SK-N-SH (cell line): Measurements from ENCODE around the gene UBB. TPM values are rescaled to one million over a fixed set of nuclear protein-coding genes. Genes with fewer than 3 reads are reported as not detected.
A peak's percentile ranks its signal among the peaks of the same experiment; 100 is the strongest.
"Not testable (repeated sequence)": the region's sequence is repeated elsewhere in the genome, so short reads cannot be mapped to it uniquely, and the experiment has no call there.

Experiments used
- CTCF ChIA-PET: fragments of 300-600, 350-600 bp; formaldehyde crosslinking; extraction: SDS; loops from one replicate; lab custom pipeline; 2021; lab: Yijun Ruan, JAX
- POLR2A ChIA-PET: fragments of 350-600 bp; sonication (Branson Sonifier 250); formaldehyde crosslinking; extraction: SDS; loops from one replicate; lab custom pipeline; 2020; ENCODE audit warnings: antibody characterized with exemption, inconsistent platforms; lab: Yijun Ruan, JAX
- DNase-seq: peaks from one replicate; pipeline ENCODE4 v3.0.0; 2012
- H2AFZ ChIP-seq: fragments of 200-600 bp; sonication (generic); 2 replicates; pipeline ENCODE4 v1.8.1; 2016; ENCODE audit warnings: antibody characterized with exemption, mild to moderate bottlenecking, low read depth
- H3F3A ChIP-seq: fragments of 200-600 bp; sonication (generic); replicated peaks from 2 replicates; pipeline ENCODE3; 2016; ENCODE audit warnings: antibody characterized with exemption, mild to moderate bottlenecking; ENCODE audit not compliant: insufficient read depth
- H3K27ac ChIP-seq, 2 experiments: fragments of 200-500 bp in 1 of 2; fragments of 200-600 bp in 1 of 2; sonication (Bioruptor generic) in 1 of 2; sonication (generic), shearing (Covaris generic) in 1 of 2; 2 replicates each; pipeline versions ENCODE4 v1.5.1 to v1.6.1; 2014 to 2016; ENCODE audit warnings: low read depth in 2 of 2, inconsistent platforms in 1 of 2, low read length in 1 of 2, mild to moderate bottlenecking in 1 of 2, mixed read lengths in 1 of 2
- H3K27me3 ChIP-seq: fragments of 200-600 bp; sonication (generic), shearing (Covaris generic); 2 replicates; pipeline ENCODE4 v1.6.1; 2016; ENCODE audit warnings: mixed run types; ENCODE audit not compliant: insufficient read depth
- H3K36me3 ChIP-seq, 2 experiments: fragments of 200-500 bp in 1 of 2; fragments of 200-600 bp in 1 of 2; sonication (Bioruptor generic) in 1 of 2; sonication (generic) in 1 of 2; replicated peaks in 1 of 2; 2 replicates each; pipeline versions ENCODE3 to v1.5.1; 2014 to 2016; ENCODE audit warnings: low read length in 1 of 2, mild to moderate bottlenecking in 1 of 2; ENCODE audit not compliant: insufficient read depth in 2 of 2, control insufficient read depth in 1 of 2
- H3K4me1 ChIP-seq, 2 experiments: fragments of 200-500 bp in 1 of 2; fragments of 200-600 bp in 1 of 2; sonication (Bioruptor generic) in 1 of 2; sonication (generic), shearing (Covaris generic) in 1 of 2; 2 replicates each; pipeline versions ENCODE4 v1.5.1 to v1.6.1; 2014 to 2016; ENCODE audit warnings: low read depth in 1 of 2, low read length in 1 of 2, mixed run types in 1 of 2; ENCODE audit not compliant: insufficient read depth in 2 of 2, control insufficient read depth in 1 of 2
- H3K4me2 ChIP-seq: fragments of 200-600 bp; sonication (generic), shearing (Covaris generic); 2 replicates; pipeline ENCODE4 v1.6.1; 2017; ENCODE audit warnings: mixed run types
- H3K4me3 ChIP-seq, 2 experiments: fragments of 200-500 bp in 1 of 2; fragments of 200-600 bp in 1 of 2; sonication (Bioruptor generic) in 1 of 2; sonication (generic), shearing (Covaris generic) in 1 of 2; 2 replicates each; pipeline versions ENCODE4 v1.5.1 to v1.8.1; 2014 to 2016; ENCODE audit warnings: low read depth in 2 of 2, inconsistent platforms in 1 of 2, low read length in 1 of 2, mild to moderate bottlenecking in 1 of 2, mixed read lengths in 1 of 2, moderate library complexity in 1 of 2
- H3K79me2 ChIP-seq: fragments of 200-600 bp; sonication (generic); 2 replicates; pipeline ENCODE4 v1.8.1; 2017; ENCODE audit warnings: mild to moderate bottlenecking; ENCODE audit not compliant: insufficient read depth
- H3K9ac ChIP-seq: fragments of 200-600 bp; sonication (generic); 2 replicates; pipeline ENCODE4 v1.6.1; 2017; ENCODE audit warnings: mixed run types
- H3K9me2 ChIP-seq: fragments of 200-600 bp; sonication (generic); 2 replicates; pipeline ENCODE4 v1.6.1; 2017; ENCODE audit warnings: mixed run types
- H3K9me3 ChIP-seq: fragments of 200-600 bp; sonication (generic); 2 replicates; pipeline ENCODE4 v1.6.1; 2017; ENCODE audit warnings: mixed run types, mild to moderate bottlenecking, moderate library complexity
- H4K20me1 ChIP-seq: fragments of 200-600 bp; sonication (generic); 2 replicates; pipeline ENCODE4 v1.6.1; 2017; ENCODE audit warnings: mild to moderate bottlenecking, mixed run types; ENCODE audit not compliant: insufficient read depth
- CHD2 ChIP-seq: fragments of 150-350 bp; IDR thresholded peaks from 2 replicates; pipeline ENCODE4 v1.6.1; 2018; ENCODE audit warnings: low read length; ENCODE audit not compliant: partially characterized antibody
- FOXJ3 ChIP-seq: sonication (generic); formaldehyde crosslinking; IDR thresholded peaks from 2 replicates; pipeline ENCODE4 v1.5.1; 2020; ENCODE audit warnings: mild to moderate bottlenecking, missing genetic modification reagents
- GABPA ChIP-seq: IDR thresholded peaks from 2 replicates; pipeline ENCODE4 v1.4.0; 2012; ENCODE audit warnings: low read depth, mild to moderate bottlenecking
- SIN3A ChIP-seq: IDR thresholded peaks from 2 replicates; pipeline ENCODE4 v1.6.1; 2012; ENCODE audit warnings: low read depth, mild to moderate bottlenecking, low read length, moderate library complexity, borderline replicate concordance
- TCF12 ChIP-seq: IDR thresholded peaks from 2 replicates; pipeline ENCODE4 v1.4.0; 2012
- WGBS: methylation state at CpG from one replicate; pipeline ENCODE4 v1.1.6; 2017; ENCODE audit warnings: low lambda C conversion rate; 5-methylcytosine and 5-hydroxymethylcytosine counted together
- polyA plus RNA-seq, 3 experiments: library from polyadenylated mRNA; depleted of rRNA; stranded (reverse); fragments of >200 nt; gene quantifications; 2 replicates each; pipeline ENCODE4 v1.2.3, GENCODE V29; 2012
- TF ChIP-seq, protein P1 (sequence below): IDR thresholded peaks from 2 replicates; pipeline ENCODE4 v1.4.0; 2012; ENCODE audit warnings: low read depth, borderline replicate concordance
- TF ChIP-seq, protein P2 (sequence below): fragments of 200-600 bp; sonication (generic); IDR thresholded peaks from 2 replicates; pipeline ENCODE4 v1.6.1; 2017; ENCODE audit warnings: antibody characterized with exemption, mild to moderate bottlenecking, moderate library complexity
- TF ChIP-seq, protein P3 (sequence below): IDR thresholded peaks from 2 replicates; pipeline ENCODE4; 2012
- TF ChIP-seq, protein P4 (sequence below): IDR thresholded peaks from 2 replicates; pipeline ENCODE4 v1.4.0; 2012; ENCODE audit warnings: low read depth
- TF ChIP-seq, protein P5 (sequence below): IDR thresholded peaks from 2 replicates; pipeline ENCODE4 v1.4.0; 2012; ENCODE audit warnings: low read depth, borderline replicate concordance

Gene UBB
- polyA plus RNA-seq, 1 of the 3 experiments (the other 2 are of a cell fraction): 2,693 TPM

DNA sequence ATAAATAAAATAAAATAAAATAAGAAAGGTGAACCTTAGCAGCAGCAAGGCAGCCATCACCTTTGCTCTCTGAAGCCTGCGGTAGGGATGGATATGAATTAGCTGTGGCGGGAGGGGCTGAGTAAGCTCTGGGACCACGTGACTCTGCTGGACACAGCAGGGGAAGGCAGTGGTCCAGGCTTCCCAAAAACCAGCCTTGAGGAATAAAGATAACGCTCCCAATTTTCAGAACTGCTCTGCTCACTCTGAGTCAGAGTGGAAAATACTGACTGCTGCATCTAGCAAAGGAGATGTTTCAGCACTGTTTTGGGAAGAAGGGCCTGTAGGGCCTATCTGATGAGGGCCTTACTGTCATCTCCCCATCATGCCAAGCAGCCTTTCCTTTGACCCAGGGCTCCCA lies 15.0 kb downstream of the UBB start:
- DNase-seq, H4K20me1 ChIP-seq, H3K36me3 ChIP-seq, H3F3A ChIP-seq, H3K9ac ChIP-seq, H3K9me2 ChIP-seq, H3K27me3 ChIP-seq, H3K4me3 ChIP-seq, H3K79me2 ChIP-seq, H3K4me2 ChIP-seq, H3K9me3 ChIP-seq: not testable (repeated sequence)
- ChIA-PET POLR2A (interaction anchor here (0.6 kb wide), 1 partner anchor 43 kb away, joined by 3 read pairs; no protein-coding TSS in a partner anchor), CTCF (interaction anchor here (1.5 to 3.0 kb wide), 2 partner anchors 32 to 43 kb away, joined by 4 to 7 read pairs; partner anchors contain the start of gene CENPV)
- TF ChIP-seq, protein P1, sequence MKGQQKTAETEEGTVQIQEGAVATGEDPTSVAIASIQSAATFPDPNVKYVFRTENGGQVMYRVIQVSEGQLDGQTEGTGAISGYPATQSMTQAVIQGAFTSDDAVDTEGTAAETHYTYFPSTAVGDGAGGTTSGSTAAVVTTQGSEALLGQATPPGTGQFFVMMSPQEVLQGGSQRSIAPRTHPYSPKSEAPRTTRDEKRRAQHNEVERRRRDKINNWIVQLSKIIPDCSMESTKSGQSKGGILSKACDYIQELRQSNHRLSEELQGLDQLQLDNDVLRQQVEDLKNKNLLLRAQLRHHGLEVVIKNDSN: peak; percentile 15; the same call in 1 of the 2 replicates
- WGBS: 74% methylated on average over 4 of the region's 4 CpGs
- Histone ChIP-seq H2AFZ (0 out of 2 replicates have a peak overlapping the region, but pooled peaks have one; percentile 29), H3K27ac (peak overlapping the region in 1 of 2 experiments; percentile 29; a peak in 1 of 4 replicates), H3K4me1 (peaks cover 0 to 12% of the 10 kb centered on the region in 2 experiments; a peak in 2 of 4 replicates)

DNA sequence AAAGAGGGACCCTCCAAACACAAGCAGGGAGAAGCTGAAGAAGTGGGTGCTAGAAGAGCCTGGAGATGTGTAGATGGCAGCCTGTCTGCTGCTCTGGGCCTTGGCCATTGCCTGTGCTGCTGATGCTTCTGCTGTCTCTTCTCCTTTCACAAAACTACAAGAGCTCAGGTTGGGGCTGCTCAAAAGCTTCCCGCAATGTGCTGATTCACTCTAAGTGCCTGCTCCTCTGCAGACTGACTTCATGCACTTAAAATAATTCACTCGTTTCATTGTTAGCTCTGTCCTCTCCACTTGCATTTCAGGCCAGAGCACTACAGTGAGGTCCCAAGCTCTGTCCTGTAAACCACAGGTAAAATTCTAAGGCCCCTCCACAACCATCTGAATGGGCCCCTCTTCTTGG lies 15.8 kb downstream of the UBB start:
- H3K27ac ChIP-seq, H3K36me3 ChIP-seq, H4K20me1 ChIP-seq, H3K9me2 ChIP-seq, H3K4me3 ChIP-seq, H3K4me2 ChIP-seq, H3K9me3 ChIP-seq, H3K9ac ChIP-seq, H3F3A ChIP-seq, DNase-seq, H3K27me3 ChIP-seq, H3K79me2 ChIP-seq, POLR2A ChIA-PET: not testable (repeated sequence)
- Histone ChIP-seq H3K4me1 (peaks cover 0 to 12% of the 10 kb centered on the region in 2 experiments; a peak in 2 of 4 replicates), H2AFZ (0 out of 2 replicates have a peak overlapping the region, but pooled peaks have one; percentile 29)
- 93% methylated on average over 2 of the region's 2 CpGs for WGBS
- CTCF ChIA-PET: interaction anchor here (1.5 to 3.0 kb wide), 2 partner anchors 33 to 44 kb away, joined by 4 to 7 read pairs; partner anchors contain the start of gene CENPV

DNA sequence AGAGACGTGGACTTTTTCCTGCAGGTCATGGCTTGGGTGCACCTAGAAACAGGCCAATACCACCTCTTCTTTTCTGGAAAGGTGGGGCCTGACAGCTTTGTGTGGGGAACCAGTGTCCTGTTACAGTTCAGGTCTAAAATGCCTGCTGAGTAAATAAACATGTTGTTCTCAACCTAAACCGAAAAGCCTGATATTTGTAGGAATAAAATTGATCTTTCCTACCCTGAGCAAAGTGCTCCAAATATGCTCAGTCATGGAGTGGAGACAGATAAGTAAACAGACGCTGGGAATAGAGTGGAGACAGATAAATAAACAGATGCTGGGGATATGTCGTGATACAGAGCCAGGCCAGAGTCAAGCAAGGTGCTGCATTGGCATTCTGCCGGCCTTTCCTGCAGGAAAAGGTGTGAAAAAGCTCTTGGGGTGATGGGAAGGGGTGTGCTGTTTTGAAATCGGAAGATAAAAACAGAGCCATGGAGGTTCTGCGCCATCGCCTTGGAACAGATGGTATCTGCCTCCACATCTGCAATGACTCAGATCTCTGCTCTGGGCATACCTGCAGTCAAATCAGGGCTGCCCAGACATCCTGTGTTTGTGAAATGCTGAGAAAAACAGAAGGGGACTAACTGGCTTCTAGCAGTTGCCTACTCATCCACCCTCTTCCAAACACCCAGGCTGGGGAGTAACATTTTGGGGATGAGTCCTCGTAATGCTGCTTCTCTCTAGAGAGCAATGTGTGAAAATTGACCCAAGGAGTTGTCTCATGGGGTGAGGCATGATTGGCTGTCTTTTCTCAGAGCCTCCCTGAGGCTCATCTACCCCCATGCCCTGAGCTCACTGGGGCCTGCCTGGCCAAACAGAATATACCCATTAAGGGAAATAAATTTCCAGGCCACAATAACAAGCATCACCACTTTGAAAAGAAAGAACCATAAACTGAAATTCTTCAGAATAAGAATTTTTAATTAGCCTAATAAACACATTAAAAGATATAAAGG lies 17.7 kb downstream of the UBB start:
- no peaks in the 10 kb centered on the region for H3K79me2 ChIP-seq
- peak overlapping the region in 1 of 2 experiments; percentile 39; a peak in 1 of 4 replicates for H3K27ac ChIP-seq
- DNase-seq: peak; percentile 61
- CTCF ChIA-PET: interaction anchor here (0.6 kb wide), 2 partner anchors 9 to 54 kb away, joined by 3 to 4 read pairs; no protein-coding TSS in a partner anchor
- H3K4me3 ChIP-seq: no peak overlapping the region
- no peak overlapping the region for H3K4me2 ChIP-seq
- H3F3A ChIP-seq: no peaks in the 10 kb centered on the region
- no peaks in the 10 kb centered on the region for H3K27me3 ChIP-seq
- H3K4me1 ChIP-seq: peaks cover 0 to 12% of the 10 kb centered on the region in 2 experiments; a peak in 2 of 4 replicates
- H3K9me3 ChIP-seq: no peaks in the 10 kb centered on the region
- H3K9me2 ChIP-seq: no peaks in the 10 kb centered on the region
- H4K20me1 ChIP-seq: no peaks in the 10 kb centered on the region
- WGBS: 41% methylated on average over 9 of the region's 9 CpGs
- POLR2A ChIA-PET: interaction anchor here (1.0 kb wide), 1 partner anchor 40 kb away, joined by 3 read pairs; no protein-coding TSS in a partner anchor
- H3K9ac ChIP-seq: no peak overlapping the region
- no peak overlapping the region for H2AFZ ChIP-seq
- H3K36me3 ChIP-seq: no peaks in the 10 kb centered on the region
- TF ChIP-seq FOXJ3 (CRISPR knock-in tag): no peak
- TF ChIP-seq, protein P2, sequence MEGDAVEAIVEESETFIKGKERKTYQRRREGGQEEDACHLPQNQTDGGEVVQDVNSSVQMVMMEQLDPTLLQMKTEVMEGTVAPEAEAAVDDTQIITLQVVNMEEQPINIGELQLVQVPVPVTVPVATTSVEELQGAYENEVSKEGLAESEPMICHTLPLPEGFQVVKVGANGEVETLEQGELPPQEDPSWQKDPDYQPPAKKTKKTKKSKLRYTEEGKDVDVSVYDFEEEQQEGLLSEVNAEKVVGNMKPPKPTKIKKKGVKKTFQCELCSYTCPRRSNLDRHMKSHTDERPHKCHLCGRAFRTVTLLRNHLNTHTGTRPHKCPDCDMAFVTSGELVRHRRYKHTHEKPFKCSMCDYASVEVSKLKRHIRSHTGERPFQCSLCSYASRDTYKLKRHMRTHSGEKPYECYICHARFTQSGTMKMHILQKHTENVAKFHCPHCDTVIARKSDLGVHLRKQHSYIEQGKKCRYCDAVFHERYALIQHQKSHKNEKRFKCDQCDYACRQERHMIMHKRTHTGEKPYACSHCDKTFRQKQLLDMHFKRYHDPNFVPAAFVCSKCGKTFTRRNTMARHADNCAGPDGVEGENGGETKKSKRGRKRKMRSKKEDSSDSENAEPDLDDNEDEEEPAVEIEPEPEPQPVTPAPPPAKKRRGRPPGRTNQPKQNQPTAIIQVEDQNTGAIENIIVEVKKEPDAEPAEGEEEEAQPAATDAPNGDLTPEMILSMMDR: no peak
- TF ChIP-seq TCF12: peak; percentile 47
- no peak for TF ChIP-seq SIN3A
- TF ChIP-seq, protein P3, sequence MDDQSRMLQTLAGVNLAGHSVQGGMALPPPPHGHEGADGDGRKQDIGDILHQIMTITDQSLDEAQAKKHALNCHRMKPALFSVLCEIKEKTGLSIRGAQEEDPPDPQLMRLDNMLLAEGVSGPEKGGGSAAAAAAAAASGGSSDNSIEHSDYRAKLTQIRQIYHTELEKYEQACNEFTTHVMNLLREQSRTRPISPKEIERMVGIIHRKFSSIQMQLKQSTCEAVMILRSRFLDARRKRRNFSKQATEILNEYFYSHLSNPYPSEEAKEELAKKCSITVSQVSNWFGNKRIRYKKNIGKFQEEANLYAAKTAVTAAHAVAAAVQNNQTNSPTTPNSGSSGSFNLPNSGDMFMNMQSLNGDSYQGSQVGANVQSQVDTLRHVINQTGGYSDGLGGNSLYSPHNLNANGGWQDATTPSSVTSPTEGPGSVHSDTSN: no peak
- peak; percentile 43 for TF ChIP-seq CHD2
- TF ChIP-seq, protein P4, sequence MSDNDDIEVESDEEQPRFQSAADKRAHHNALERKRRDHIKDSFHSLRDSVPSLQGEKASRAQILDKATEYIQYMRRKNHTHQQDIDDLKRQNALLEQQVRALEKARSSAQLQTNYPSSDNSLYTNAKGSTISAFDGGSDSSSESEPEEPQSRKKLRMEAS: no peak
- TF ChIP-seq, protein P1: no peak
- no peak for TF ChIP-seq GABPA
- TF ChIP-seq, protein P5, sequence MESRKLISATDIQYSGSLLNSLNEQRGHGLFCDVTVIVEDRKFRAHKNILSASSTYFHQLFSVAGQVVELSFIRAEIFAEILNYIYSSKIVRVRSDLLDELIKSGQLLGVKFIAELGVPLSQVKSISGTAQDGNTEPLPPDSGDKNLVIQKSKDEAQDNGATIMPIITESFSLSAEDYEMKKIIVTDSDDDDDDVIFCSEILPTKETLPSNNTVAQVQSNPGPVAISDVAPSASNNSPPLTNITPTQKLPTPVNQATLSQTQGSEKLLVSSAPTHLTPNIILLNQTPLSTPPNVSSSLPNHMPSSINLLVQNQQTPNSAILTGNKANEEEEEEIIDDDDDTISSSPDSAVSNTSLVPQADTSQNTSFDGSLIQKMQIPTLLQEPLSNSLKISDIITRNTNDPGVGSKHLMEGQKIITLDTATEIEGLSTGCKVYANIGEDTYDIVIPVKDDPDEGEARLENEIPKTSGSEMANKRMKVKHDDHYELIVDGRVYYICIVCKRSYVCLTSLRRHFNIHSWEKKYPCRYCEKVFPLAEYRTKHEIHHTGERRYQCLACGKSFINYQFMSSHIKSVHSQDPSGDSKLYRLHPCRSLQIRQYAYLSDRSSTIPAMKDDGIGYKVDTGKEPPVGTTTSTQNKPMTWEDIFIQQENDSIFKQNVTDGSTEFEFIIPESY: no peak
